HG03108 (cell line): ENCODE measurements around the gene ATF7.
A peak's percentile ranks its signal among the peaks of the same experiment; 100 is the strongest.
"Not testable (repeated sequence)": the region's sequence is repeated elsewhere in the genome, so short reads cannot be mapped to it uniquely, and the experiment has no call there.

Experiments used
- ATAC-seq: cut with Tn5 transposase; IDR thresholded peaks from one replicate; pipeline ENCODE4 v1.9.1; 2021; ENCODE audit warnings: moderate library complexity; ENCODE audit not compliant: unreplicated experiment

Gene ATF7

GRCh38 chr12:53568809-53569557 lies 57.2 kb downstream of the ATF7 start:
- no peak for ATAC-seq

GRCh38 chr12:53567961-53568808 lies 58.0 kb downstream of the ATF7 start:
- ATAC-seq, result no peak

- not testable (repeated sequence) for ATAC-seq
Measured at GRCh38 chr12:53565376-53565775, 60.8 kb downstream of the ATF7 start.

GRCh38 chr12:53564941-53565340 lies 61.2 kb downstream of the ATF7 start:
- ATAC-seq, result no peak

GRCh38 chr12:53564278-53564677 lies 61.9 kb downstream of the ATF7 start:
- no peak for ATAC-seq

GRCh38 chr12:53563452-53564028 lies 62.6 kb downstream of the ATF7 start:
- no peak for ATAC-seq

- no peak for ATAC-seq
Measured at GRCh38 chr12:53561590-53561953, 64.6 kb downstream of the ATF7 start.

GRCh38 chr12:53560912-53561589 lies 65.1 kb downstream of the ATF7 start:
- no peak for ATAC-seq

- ATAC-seq, result no peak
Measured at GRCh38 chr12:53560351-53560750, 65.8 kb downstream of the ATF7 start.

- no peak for ATAC-seq
Measured at GRCh38 chr12:53558631-53559030, 67.6 kb downstream of the ATF7 start.

- ATAC-seq, result no peak
Measured at GRCh38 chr12:53552361-53553327, 73.5 kb downstream of the ATF7 start.

GRCh38 chr12:53551889-53552291 lies 74.3 kb downstream of the ATF7 start:
- no peak for ATAC-seq

GRCh38 chr12:53550595-53550994 lies 75.6 kb downstream of the ATF7 start:
- no peak for ATAC-seq

- not testable (repeated sequence) for ATAC-seq
Measured at GRCh38 chr12:53550131-53550530, 76.1 kb downstream of the ATF7 start.

GRCh38 chr12:53548354-53548753 lies 77.8 kb downstream of the ATF7 start:
- not testable (repeated sequence) for ATAC-seq

GRCh38 chr12:53543539-53543938 lies 82.6 kb downstream of the ATF7 start:
- peak; percentile 88 for ATAC-seq

- ATAC-seq, result no peak
Measured at GRCh38 chr12:53539526-53539925, 86.7 kb downstream of the ATF7 start.

GRCh38 chr12:53538209-53538689 lies 87.9 kb downstream of the ATF7 start:
- no peak for ATAC-seq

- ATAC-seq, result no peak
Measured at GRCh38 chr12:53536962-53537361, 89.2 kb downstream of the ATF7 start.

- ATAC-seq, result no peak
Measured at GRCh38 chr12:53533471-53533870, 92.7 kb downstream of the ATF7 start.
